Measurements from ENCODE around the gene USP20. TPM values are rescaled to one million over a fixed set of nuclear protein-coding genes. Genes with fewer than 3 reads are reported as not detected.

The USP20 gene
- total RNA-seq, 1 experiment from 2014 or later: 17.1 TPM

DNA sequence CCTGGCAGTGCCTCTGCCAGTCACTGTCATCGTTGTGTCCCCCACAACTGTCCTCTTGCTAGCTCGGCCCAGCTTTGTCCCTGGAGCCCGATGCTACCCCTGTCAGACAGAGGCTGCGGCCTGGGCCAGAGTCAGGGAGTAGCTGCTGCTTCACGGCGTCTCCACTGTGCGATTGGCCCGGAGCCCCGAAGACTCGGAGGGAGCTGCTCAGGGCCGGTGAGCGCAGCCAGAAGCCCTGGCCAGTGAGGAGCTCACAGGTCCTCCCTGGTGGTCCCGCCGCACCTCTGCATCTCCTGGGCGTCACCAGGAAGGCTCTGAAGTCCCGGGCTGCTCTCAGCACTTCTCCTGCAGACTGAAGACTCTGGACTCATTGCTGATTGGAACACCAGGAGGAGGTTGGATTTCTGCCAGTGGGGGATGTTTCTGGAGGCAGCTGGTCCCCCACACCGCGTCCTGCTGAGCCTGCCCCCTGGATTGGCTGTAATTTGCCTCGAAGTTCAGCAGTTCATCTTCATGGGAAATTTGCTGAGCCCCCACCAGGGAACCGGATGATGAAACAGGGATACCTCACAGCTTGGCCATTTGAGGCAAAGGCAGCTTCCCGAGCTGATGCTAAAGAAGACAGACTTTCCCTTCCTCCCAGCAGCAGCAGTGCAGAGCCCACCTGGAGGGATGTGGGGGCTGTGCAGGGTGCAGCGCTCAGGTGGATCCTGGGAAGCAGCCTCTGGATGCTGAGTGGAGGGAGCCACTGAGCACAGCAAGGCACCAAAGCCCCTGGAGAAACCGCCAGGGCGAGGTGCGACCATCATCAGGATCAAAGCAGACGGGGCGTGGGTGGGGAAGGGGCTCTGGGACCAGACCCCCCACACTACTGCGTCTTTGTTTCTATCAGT lies 45.6 kb downstream of the USP20 start:
- no peaks in the 10 kb centered on the region for H3K9me3 Mint-ChIP-seq (ENCODE audit: unreplicated experiment)
- POLR2A ChIA-PET: interaction anchor here (0.6 kb wide), 1 partner anchor 169 kb away, joined by 3 read pairs; no protein-coding TSS in a partner anchor
- DNase-seq (ENCODE audit: unreplicated experiment): no peak
- no peak overlapping the region for H3K4me3 Mint-ChIP-seq (ENCODE audit: unreplicated experiment)
- H3K27ac Mint-ChIP-seq (ENCODE audit: low read depth, unreplicated experiment): no peak overlapping the region
- intact Hi-C loops (cut with micrococcal nuclease): no loop called here
- CTCF ChIA-PET: interaction anchor here (0.6 kb wide), 1 partner anchor 182 kb away, joined by 3 read pairs; no protein-coding TSS in a partner anchor
- BruUV-seq (replicated peaks): no TSS peak
- H3K36me3 Mint-ChIP-seq (ENCODE audit: insufficient read depth, unreplicated experiment): peaks cover 12% of the 10 kb centered on the region
- TF ChIP-seq, protein P1, sequence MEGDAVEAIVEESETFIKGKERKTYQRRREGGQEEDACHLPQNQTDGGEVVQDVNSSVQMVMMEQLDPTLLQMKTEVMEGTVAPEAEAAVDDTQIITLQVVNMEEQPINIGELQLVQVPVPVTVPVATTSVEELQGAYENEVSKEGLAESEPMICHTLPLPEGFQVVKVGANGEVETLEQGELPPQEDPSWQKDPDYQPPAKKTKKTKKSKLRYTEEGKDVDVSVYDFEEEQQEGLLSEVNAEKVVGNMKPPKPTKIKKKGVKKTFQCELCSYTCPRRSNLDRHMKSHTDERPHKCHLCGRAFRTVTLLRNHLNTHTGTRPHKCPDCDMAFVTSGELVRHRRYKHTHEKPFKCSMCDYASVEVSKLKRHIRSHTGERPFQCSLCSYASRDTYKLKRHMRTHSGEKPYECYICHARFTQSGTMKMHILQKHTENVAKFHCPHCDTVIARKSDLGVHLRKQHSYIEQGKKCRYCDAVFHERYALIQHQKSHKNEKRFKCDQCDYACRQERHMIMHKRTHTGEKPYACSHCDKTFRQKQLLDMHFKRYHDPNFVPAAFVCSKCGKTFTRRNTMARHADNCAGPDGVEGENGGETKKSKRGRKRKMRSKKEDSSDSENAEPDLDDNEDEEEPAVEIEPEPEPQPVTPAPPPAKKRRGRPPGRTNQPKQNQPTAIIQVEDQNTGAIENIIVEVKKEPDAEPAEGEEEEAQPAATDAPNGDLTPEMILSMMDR (IDR thresholded peaks at IDR 0.05; ENCODE audit: unreplicated experiment): no peak
- H3K4me1 Mint-ChIP-seq (ENCODE audit: insufficient read depth, unreplicated experiment): peaks cover 5% of the 10 kb centered on the region
- no peaks in the 10 kb centered on the region for H3K27me3 Mint-ChIP-seq (ENCODE audit: insufficient read depth, unreplicated experiment)

DNA sequence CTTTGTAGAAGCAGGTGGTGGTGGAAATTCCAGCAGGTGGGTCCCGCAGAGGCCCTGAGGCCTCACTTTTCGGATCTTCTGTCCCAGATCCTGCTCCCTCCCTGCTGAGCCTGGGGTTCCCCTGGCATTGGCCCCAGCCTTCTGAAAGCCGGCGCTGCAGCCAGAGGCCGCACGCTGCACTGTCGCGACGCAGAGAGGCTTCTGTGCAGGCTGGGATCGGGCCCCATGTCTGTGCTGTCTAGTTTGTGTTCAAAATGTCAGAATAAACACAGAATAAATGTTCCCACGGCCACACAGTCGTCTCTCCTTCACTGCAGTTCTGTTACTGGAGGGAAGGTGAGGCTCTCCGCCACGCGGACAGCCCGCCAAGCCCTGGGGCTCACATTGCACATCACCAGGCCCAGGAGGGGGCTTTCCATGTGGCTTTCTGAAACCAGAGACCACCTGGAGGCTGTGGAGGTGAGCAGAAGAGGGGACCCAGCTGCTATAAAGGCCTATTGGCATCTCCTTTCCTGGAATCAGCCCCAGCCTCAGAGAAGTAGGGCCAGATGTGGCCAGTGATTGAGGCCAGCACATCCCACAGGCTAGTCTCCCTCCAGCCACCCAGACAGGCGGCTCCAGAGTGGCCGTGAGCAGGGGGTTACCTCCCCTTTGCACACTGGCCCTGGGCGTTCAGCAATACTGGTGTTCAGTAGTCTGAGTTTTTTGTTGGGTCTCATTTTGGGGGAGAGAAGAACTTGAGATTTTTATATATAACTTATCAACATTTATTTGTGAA lies 46.5 kb downstream of the USP20 start:
- Mint-ChIP-seq H3K4me3 (ENCODE audit: unreplicated experiment) (no peak overlapping the region), H3K9me3 (ENCODE audit: unreplicated experiment) (no peaks in the 10 kb centered on the region), H3K4me1 (ENCODE audit: insufficient read depth, unreplicated experiment) (peaks cover 5% of the 10 kb centered on the region), H3K27me3 (ENCODE audit: insufficient read depth, unreplicated experiment) (no peaks in the 10 kb centered on the region), H3K36me3 (ENCODE audit: insufficient read depth, unreplicated experiment) (peaks cover 5% of the 10 kb centered on the region), H3K27ac (ENCODE audit: low read depth, unreplicated experiment) (no peak overlapping the region)
- intact Hi-C loops (cut with micrococcal nuclease): no loop called here
- no peak for DNase-seq (ENCODE audit: unreplicated experiment)
- CTCF ChIA-PET: interaction anchor here (0.6 to 1.1 kb wide), 2 partner anchors 182 to 226 kb away, joined by 3 to 4 read pairs; no protein-coding TSS in a partner anchor
- POLR2A ChIA-PET: no interaction called here
- no TSS peak for BruUV-seq (replicated peaks)
- TF ChIP-seq, protein P1 (IDR thresholded peaks at IDR 0.05; ENCODE audit: unreplicated experiment): no peak

DNA sequence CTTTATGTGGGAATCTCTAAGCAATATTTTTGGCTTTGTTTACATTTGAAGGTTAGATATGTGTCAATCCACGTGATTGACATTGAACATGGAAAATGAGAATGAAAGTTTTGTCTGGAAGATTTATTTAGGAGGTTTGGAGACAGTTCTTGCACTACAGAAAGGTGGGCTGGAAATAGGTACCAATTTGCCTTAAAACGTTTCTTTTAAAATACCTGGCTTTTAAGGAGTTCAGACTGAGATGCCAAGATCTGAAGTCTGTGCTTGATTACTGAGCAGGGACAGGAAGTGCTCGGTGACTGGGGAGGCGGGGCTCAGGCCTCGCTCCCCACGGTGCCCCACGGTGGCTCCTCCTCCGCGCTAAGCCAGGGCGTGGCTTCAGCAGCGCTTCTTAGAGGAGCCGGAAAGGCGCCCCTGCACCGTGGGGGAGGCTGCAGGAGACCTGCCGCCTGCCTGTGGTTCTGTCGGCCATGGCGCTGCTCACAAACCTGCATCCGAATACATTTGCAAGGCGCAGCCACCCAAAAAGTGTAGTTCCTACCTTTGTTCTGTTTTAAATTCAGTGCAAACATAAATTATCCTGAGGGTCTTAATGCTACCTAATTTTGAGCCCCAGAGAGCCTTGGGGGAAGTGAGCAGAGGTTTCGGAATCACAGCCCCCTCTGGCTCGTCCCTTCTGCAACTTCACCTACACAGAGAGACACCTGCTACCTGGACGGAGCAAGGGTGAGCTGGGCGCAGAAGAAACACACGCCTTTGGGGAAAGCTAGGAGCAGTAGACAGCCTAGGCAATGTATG lies 49.2 kb downstream of the USP20 start:
- Mint-ChIP-seq H3K9me3 (ENCODE audit: unreplicated experiment) (no peaks in the 10 kb centered on the region), H3K27me3 (ENCODE audit: insufficient read depth, unreplicated experiment) (no peaks in the 10 kb centered on the region), H3K27ac (ENCODE audit: low read depth, unreplicated experiment) (peak overlapping the region; percentile 10), H3K4me3 (ENCODE audit: unreplicated experiment) (peak overlapping the region; percentile 56), H3K36me3 (ENCODE audit: insufficient read depth, unreplicated experiment) (peaks cover 12% of the 10 kb centered on the region), H3K4me1 (ENCODE audit: insufficient read depth, unreplicated experiment) (peaks cover 5% of the 10 kb centered on the region)
- intact Hi-C loops (cut with micrococcal nuclease): loop anchor here (1.0 to 5.0 kb wide), 3 partner anchors 158 to 353 kb away; no protein-coding TSS in a partner anchor
- no TSS peak for BruUV-seq (replicated peaks)
- CTCF ChIA-PET: interaction anchor here (0.5 to 2.2 kb wide), 15 partner anchors 10 to 739 kb away, joined by 3 to 6 read pairs (median 3); no protein-coding TSS in a partner anchor
- POLR2A ChIA-PET: interaction anchor here (0.6 to 1.6 kb wide), 7 partner anchors 41 to 242 kb away, joined by 3 to 9 read pairs (median 3); partner anchors contain the start of gene GPR107
- peak; percentile 83 for DNase-seq (ENCODE audit: unreplicated experiment)
- TF ChIP-seq, protein P1 (IDR thresholded peaks at IDR 0.05; ENCODE audit: unreplicated experiment): no peak

Measured in MCF 10A (cell line).